GM18511 (cell line): ENCODE results near the gene SLAMF7.
A peak's percentile ranks its signal among the peaks of the same experiment; 100 is the strongest.
"Not testable (repeated sequence)": the region's sequence is repeated elsewhere in the genome, so short reads cannot be mapped to it uniquely, and the experiment has no call there.

ENCODE experiments used
- ATAC-seq: cut with Tn5 transposase; IDR thresholded peaks from one replicate; pipeline ENCODE4 v1.9.1; 2021; ENCODE audit warnings: mild to moderate bottlenecking, moderate library complexity; ENCODE audit not compliant: unreplicated experiment

SLAMF7 gene

DNA sequence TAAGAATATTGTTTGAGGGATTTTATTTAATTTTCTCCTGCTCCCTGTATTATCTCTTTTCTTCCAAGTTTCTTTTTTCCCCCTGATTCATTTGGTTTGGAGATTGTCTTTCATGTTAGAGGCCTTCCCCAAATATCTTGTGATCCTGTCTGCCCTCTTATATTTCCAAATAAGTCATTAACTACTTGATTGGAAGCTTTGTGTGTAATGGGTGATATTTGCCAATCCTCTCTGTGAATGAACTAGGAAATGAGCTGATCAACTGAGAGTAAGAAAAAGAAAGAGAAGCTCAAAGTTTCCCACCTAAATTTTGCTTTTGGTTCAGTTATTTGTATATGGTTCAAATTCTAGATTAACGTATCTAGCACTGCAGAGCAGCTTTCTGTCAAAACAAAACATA is 33.3 kb downstream of the SLAMF7 start:
- ATAC-seq, result no peak

DNA sequence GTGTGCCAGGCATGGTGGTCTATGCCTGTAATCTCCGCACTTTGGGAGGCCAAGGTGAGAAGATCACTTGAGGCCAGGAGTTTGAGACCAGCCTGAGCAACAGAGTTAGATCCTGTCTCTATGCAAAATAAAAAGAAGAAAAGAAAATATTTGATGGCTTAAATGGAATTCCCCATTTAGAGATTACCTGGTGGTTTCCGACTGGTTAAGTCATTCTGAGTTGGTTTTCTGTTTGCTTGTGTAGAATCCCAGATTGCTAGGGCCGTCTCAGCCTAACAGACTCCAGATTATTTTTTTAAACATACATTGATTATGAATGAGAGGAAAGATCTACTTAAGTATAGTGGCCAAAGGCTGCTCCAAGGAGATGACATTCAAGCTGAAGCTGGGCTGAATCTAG is 34.0 kb downstream of the SLAMF7 start:
- ATAC-seq, result no peak

DNA sequence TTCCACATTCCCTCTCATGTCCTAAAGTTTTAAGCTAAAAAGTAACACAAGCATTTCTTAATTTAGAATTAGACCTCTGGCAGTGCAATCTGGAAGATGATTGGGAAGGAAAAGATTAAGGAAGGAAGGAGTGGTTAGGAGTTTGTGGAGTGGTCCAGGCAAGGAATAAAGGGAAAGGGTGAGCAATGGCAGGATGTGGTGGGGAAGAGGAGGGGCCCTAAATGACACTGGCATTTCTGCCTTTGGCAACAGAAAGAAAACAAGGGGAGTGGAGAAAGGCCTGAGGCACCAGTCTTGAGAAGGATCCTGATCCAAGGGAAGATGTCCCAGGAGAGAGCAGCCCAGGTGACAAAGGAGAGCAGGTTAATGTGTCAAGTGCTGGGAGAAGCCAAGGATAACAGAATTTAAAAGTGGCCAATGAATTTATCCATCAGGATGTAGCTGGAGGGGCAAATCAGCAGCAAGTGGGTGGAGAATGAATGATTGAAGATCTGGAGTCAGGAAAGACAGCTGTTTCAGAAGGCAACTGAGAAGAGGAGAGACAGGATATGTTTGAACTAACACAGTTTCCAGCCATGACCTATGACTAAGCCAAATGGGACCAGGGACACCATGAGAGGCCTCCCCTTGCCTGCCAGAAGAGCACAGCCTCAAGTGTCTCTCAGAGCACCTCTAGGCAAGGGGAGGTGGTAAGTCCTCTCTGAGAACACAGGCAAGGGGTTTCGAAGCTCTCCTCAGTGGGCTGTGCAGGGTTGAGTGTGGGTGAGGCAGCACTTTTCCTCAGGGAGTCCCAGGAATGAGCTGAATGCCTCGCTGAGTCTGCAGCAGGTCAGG is 36.1 kb downstream of the SLAMF7 start:
- no peak for ATAC-seq

DNA sequence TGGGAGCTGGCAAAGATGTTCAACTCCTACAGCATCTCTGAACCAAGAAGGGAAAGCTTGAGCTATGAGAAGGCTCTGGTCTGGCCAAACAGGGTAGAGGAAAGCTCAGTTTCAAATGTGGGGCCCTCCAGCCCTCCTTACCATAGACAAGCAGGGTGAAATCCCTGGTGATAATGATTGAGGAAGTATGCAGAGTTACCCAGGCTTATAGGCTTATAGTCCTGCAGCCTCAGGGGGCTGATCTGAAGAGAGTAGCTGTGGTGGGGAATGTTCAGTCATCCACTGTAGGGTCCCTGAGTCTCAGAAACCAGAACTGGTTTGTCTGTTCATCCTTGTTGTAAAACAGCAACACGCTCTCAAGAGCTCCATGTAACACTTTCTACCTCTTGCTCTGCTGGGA is 37.1 kb downstream of the SLAMF7 start:
- peak; percentile 57 for ATAC-seq

DNA sequence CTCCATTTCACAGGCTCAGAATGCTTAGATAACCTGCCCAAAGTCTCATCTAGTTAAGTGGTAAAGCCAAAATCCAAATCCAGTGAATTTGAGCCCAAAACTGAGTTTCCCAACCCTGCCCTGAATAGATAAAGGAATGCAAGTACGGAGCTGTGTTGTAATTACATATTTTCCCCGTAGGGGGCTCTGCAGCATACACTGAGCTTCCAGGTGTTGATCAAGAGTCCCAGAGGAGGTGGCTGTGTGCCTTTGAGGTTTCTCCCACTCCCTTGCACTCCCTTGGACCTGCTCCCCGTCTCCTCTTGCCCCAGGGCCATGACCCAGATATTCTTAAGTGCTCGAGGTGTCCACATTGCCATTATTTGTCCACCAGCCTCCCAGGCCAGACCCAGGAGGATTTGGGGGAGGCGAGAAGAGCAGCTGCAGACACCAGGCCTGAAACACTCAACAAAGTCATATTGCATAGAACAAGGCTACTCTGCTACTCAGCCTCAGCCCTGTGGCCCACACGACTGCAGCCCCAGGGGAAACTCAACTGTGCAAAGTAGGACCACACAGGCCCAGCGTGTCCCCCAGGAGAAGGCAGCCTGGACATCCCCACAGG is 38.5 kb downstream of the SLAMF7 start:
- no peak for ATAC-seq

DNA sequence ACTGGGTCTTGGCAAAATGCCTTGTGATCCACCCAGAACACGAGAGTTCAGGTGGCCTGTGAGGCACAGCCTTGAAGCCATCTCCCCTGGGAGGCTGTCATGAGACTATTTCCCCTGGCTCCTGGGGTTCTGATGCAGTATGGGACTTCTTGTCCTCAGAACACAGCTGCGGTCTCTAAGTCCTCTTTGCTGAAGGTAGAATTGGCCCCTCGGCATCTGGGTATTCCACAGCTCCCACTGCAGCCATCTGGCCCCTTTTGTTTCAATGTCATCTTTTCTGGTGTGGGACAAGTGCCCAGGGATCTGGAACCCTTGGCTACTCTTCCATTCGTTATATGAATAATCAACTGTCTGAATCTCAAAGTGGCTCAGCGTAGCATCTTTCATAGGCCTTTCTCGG is 39.9 kb downstream of the SLAMF7 start:
- ATAC-seq, result no peak

DNA sequence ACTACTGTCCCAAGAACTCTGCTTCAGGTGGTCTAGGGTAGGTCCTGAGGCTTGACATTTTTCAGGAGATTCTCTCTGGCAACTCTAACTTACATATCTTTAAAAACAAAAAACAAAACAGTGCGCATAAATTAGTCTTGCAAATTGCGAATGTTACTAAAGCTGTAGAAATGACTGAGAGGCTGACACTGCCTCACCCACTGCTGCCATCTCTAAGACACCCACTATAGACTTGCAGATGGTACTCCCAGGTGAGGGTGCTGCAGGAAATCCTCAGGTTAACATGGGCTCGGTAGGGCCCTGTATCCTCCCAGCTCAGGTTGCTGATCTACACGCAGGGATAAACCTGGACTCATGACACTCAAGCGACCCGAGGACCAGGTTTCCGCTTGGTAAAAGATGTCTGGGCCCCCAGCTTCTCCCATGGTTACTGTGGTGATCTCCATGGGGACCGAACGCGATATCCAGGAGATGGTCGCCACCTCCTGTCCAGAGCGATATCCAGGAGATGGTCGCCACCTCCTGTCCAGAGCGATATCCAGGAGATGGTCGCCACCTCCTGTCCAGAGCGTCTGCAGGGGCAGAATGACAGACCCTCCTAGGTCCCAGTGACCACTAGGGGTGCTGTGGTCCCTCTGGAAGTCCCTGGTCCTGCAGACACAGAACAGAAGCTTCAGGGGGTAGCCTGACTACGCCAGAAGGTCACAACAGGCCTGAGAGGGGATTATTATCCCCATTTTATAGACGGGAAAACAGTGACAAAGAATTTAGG is 40.8 kb downstream of the SLAMF7 start:
- no peak for ATAC-seq

- no peak for ATAC-seq
Measured at GRCh38 chr1:160780398-160780755, 41.3 kb downstream of the SLAMF7 start.

DNA sequence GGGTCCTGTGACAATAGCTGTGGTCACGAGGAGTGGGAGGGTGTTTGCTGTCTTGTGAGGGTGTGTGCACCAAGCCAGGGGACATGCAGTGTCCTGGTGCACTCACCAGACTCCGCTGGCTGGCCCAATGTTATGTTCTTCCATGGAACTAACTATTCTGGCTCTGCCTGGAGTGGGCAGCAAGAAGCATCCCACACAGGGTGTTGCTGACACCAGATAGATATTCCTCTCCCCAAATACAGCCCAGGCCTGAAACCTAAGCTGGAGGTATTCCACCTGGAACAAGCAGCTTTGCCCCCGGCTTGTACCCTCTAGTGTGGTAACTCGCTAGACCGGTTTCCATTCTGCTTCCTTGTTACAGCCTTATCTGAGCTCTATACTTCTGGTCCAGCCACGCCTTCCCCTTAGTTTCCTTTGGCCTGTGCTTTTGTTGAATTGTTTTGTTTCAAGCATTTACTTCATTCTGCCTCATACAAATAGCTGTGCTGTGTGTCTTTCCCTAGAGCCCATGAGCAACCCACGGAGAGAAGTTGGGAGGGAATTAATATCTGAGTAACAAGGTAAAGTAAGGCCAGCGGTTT is 42.2 kb downstream of the SLAMF7 start:
- ATAC-seq, result no peak

- peak; percentile 91 for ATAC-seq
Measured at GRCh38 chr1:160781914-160782689, 43.1 kb downstream of the SLAMF7 start.

DNA sequence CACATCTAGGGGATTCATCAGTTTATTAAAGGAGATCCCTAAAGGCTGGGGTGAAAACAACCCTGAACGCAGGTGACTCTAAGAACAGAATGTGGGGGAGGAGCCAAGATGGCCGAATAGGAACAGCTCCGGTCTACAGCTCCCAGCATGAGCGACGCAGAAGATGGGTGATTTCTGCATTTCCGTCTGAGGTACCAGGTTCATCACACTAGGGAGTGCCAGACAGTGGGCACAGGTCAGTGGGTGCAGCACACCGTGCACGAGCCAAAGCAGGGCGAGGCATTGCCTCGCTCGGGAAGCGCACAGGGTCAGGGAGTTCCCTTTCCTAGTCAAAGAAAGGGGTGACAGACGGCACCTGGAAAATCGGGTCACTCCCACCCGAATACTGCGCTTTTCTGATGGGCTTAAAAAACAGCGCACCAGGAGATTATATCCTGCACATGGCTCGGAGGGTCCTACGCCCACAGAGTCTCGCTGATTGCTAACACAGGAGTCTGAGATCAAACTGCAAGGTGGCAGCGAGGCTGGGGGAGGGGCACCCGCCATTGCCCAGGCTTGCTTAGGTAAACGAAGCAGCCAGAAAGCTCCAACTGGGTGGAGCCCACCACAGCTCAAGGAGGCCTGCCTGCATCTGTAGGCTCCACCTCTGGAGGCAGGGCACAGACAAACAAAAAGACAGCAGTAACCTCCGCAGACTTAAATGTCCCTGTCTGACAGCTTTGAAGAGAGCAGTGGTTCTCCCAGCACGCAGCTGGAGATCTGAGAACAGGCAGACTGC is 44.1 kb downstream of the SLAMF7 start:
- not testable (repeated sequence) for ATAC-seq

DNA sequence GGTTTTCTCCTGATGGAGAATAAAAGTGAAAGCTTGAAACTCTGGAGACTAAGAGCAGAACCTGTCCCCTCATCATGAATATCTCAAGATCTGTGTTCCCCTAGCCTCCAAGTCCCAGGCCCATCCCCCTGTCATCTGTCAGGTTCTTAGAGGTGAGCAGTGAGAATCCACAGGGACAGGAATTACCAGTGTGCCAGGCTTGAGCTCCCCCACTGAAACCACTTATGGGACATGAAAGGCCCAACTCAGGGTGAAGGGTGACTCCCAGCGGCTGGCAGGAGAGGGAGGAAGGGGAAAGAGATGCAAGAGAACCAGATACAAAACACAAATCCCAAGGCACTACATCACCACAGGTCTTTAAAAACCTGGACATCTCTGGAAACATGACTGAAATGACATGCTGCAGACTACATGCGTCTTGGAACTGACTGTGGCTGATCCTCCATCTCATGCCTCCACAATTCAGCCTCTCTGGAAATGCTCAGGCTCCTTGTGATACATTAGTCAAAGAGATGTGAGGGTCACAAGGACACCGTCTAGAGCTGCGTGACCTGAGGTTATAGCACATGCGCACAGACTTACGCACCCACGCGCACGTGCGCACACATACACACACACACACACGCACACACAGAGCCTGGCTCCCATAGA is 50.1 kb downstream of the SLAMF7 start:
- ATAC-seq, result peak; percentile 3

DNA sequence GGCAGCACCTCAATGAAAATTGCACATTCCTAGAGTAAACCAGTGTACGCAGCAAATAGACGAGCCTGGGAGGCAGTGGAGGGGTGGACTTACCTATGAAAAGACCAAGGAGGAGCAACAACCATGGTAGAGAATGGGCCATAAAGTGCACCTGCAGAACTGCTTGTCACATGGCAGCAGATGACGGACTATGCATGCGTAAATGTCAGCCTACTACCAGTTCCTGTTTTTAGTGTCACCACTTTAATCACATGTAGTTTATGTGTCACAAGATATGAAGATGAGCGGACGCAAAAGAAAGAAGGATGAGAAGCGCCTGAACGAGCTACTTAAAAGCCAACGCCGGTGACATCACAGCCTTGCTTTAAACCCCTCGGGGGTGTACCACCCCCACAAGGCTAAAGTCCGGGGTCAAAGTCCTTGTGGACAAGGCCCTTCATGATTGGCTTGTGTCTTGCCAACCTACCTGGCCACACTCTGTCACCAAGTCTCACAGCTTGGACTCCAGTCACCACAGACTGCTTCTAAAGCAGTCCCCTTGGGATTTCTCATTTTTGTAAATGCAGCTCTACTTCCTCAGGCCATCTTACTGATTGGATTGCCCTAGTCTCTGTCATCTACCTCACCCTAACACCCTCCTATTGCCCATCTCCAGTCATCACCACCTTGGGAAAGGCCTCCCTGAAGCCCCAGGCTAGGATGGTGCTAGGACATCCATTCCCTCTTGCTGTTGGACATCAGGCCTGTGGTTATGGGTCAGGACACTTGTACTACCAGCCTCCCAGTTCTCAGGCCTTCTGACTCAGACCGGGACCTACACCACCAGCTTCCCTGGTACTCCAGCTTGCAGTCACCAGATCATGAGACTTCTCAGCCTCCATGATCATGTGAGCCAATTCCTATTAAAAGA is 50.9 kb downstream of the SLAMF7 start:
- peak; percentile 86 for ATAC-seq

- no peak for ATAC-seq
Measured at GRCh38 chr1:160794376-160794775, 55.3 kb downstream of the SLAMF7 start.

- peak; percentile 79 for ATAC-seq
Measured at GRCh38 chr1:160795951-160796383, 56.9 kb downstream of the SLAMF7 start, which contains the start of gene LY9. Gene LY9, plus strand, starts transcription at chr1:160796174. Its CDS starts 14 bp downstream, at chr1:160796188.

DNA sequence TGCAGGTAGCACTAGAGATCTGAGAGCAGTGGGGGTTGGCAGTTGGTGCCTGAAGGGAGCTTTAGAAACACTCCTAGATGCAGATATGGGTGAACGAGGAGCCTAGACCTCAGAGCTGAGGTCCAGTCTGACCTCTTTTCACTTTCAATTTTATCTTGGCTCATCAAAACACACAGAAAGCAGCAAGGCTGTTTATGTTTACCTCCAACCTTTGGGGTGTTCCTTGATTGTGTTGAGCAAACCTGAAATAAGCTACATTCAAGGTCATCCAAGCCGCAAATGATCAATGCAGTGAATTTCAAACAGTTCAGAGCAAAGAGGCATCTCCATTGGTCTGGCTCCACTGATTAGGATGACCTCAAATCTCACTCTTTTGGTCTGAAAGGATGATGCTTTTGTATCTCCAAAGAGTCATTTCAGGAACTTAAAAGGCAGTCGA is 58.2 kb downstream of the SLAMF7 start:
- ATAC-seq, result peak; percentile 46

- ATAC-seq, result no peak
Measured at GRCh38 chr1:160797861-160798273, 58.8 kb downstream of the SLAMF7 start.

DNA sequence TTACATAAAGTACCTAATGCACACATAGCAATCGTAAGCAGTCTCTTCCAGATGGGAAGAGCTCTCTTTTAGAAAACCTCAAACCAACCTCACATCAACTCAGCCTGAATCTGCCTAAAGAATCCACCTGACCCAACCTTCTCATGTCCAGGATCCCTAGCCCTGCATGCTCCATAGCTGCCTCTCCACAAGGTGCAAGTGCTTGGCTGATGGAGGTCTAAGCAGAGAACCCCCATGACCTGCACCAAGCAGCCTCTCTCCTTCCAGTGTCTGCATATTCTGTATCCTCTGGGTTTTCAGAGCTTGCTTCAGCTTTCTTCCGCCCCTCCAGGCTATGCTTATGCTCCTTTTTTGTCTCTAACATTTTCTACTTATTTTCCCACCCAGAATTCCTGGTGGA is 59.4 kb downstream of the SLAMF7 start:
- no peak for ATAC-seq
